ENCODE data around the gene GDE1.

GDE1 gene

GRCh38 chr16:19523184-19523558 is 1.3 kb upstream of the GDE1 start:
- TF ChIP-seq, protein P1, sequence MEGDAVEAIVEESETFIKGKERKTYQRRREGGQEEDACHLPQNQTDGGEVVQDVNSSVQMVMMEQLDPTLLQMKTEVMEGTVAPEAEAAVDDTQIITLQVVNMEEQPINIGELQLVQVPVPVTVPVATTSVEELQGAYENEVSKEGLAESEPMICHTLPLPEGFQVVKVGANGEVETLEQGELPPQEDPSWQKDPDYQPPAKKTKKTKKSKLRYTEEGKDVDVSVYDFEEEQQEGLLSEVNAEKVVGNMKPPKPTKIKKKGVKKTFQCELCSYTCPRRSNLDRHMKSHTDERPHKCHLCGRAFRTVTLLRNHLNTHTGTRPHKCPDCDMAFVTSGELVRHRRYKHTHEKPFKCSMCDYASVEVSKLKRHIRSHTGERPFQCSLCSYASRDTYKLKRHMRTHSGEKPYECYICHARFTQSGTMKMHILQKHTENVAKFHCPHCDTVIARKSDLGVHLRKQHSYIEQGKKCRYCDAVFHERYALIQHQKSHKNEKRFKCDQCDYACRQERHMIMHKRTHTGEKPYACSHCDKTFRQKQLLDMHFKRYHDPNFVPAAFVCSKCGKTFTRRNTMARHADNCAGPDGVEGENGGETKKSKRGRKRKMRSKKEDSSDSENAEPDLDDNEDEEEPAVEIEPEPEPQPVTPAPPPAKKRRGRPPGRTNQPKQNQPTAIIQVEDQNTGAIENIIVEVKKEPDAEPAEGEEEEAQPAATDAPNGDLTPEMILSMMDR (IDR thresholded peaks at IDR 0.05; ENCODE audit: borderline replicate concordance, extremely low read depth, low read length, poor library complexity, severe bottlenecking) = no peak
- no peak for TF ChIP-seq EZH2 (IDR thresholded peaks at IDR 0.05; ENCODE audit: borderline replicate concordance, low read depth, low read length, severe bottlenecking)
- Histone ChIP-seq H3K4me3 (ENCODE audit: low read depth in 1 of 2, low read length in 2 of 2) (peak overlapping the region in 1 of 2 experiments; percentile 97; a peak in 2 of 4 replicates), H3K79me2 (ENCODE audit: insufficient read depth, low read length) (peaks cover 73% of the 10 kb centered on the region), H3K27ac (ENCODE audit: low read length) (peak overlapping the region; percentile 65), H3K4me1 (ENCODE audit: insufficient read depth, low read length) (peaks cover 69% of the 10 kb centered on the region), H4K20me1 (ENCODE audit: insufficient read depth, low read length) (no peaks in the 10 kb centered on the region), H3K9me3 (ENCODE audit: insufficient read depth, low read length, severe bottlenecking) (no peaks in the 10 kb centered on the region), H3K4me2 (ENCODE audit: insufficient read depth, low read length) (peak overlapping the region; percentile 53), H3K27me3 (ENCODE audit: insufficient read depth, low read length, poor library complexity) (no peaks in the 10 kb centered on the region), H2AFZ (ENCODE audit: low read depth, low read length) (peak overlapping the region; percentile 82), H3K9ac (ENCODE audit: low read depth, low read length) (peak overlapping the region; percentile 84; the same call in 1 of the 2 replicates), H3K36me3 (ENCODE audit: insufficient read depth, low read length) (peaks cover 16% of the 10 kb centered on the region)
- DNase-seq = no peak
- no peak for ATAC-seq (ENCODE audit: insufficient read depth, low read depth)

DNA sequence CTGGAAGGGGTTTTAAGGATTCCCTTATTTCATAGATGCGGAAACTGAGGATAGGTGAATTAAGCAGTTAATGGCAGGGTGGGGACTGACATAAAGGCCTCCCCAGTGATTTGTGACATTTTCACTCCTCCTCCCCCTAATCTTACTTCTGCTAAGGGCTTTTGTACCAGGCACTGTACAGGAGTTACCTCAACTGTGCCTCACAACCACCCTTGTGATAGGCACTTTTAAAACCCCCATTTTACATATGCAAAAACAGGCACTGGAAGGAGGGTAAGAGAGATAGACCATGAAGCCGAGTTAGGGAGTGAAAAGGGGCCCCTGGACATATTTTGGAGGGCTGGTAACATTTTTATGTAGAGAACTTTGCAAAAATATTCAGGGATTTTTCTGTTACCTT is 862 bp upstream of the GDE1 start:
- no peak for ATAC-seq (ENCODE audit: insufficient read depth, low read depth)
- peaks cover 69% of the 10 kb centered on the region for H3K4me1 ChIP-seq (ENCODE audit: insufficient read depth, low read length)
- H3K79me2 ChIP-seq (ENCODE audit: insufficient read depth, low read length) = peaks cover 72% of the 10 kb centered on the region
- 0 out of 2 replicates have a peak overlapping the region, but pooled peaks have one; percentile 63 for H3K27ac ChIP-seq (ENCODE audit: low read length)
- H3K9me3 ChIP-seq (ENCODE audit: insufficient read depth, low read length, severe bottlenecking) = no peaks in the 10 kb centered on the region
- H3K4me2 ChIP-seq (ENCODE audit: insufficient read depth, low read length) = peak overlapping the region; percentile 93
- H3K9ac ChIP-seq (ENCODE audit: low read depth, low read length) = no peak overlapping the region; the same call in 1 of the 2 replicates
- no peaks in the 10 kb centered on the region for H4K20me1 ChIP-seq (ENCODE audit: insufficient read depth, low read length)
- no peak overlapping the region for H3K4me3 ChIP-seq (ENCODE audit: low read depth in 1 of 2, low read length in 2 of 2)
- no peak for DNase-seq
- peak overlapping the region; percentile 72; the same call in 1 of the 2 replicates for H2AFZ ChIP-seq (ENCODE audit: low read depth, low read length)
- H3K36me3 ChIP-seq (ENCODE audit: insufficient read depth, low read length) = peaks cover 11% of the 10 kb centered on the region
- H3K27me3 ChIP-seq (ENCODE audit: insufficient read depth, low read length, poor library complexity) = no peaks in the 10 kb centered on the region
- TF ChIP-seq, protein P1 (IDR thresholded peaks at IDR 0.05; ENCODE audit: borderline replicate concordance, extremely low read depth, low read length, poor library complexity, severe bottlenecking) = no peak
- no peak for TF ChIP-seq EZH2 (IDR thresholded peaks at IDR 0.05; ENCODE audit: borderline replicate concordance, low read depth, low read length, severe bottlenecking)

- Histone ChIP-seq H3K27me3 (ENCODE audit: insufficient read depth, low read length, poor library complexity) (no peaks in the 10 kb centered on the region), H3K4me1 (ENCODE audit: insufficient read depth, low read length) (peaks cover 70% of the 10 kb centered on the region), H3K27ac (ENCODE audit: low read length) (peak overlapping the region; percentile 63), H3K4me2 (ENCODE audit: insufficient read depth, low read length) (peak overlapping the region; percentile 93), H3K9ac (ENCODE audit: low read depth, low read length) (peak overlapping the region; percentile 78; the same call in 1 of the 2 replicates), H2AFZ (ENCODE audit: low read depth, low read length) (peak overlapping the region; percentile 72), H3K36me3 (ENCODE audit: insufficient read depth, low read length) (peaks cover 12% of the 10 kb centered on the region), H3K9me3 (ENCODE audit: insufficient read depth, low read length, severe bottlenecking) (no peaks in the 10 kb centered on the region), H3K79me2 (ENCODE audit: insufficient read depth, low read length) (peaks cover 76% of the 10 kb centered on the region), H4K20me1 (ENCODE audit: insufficient read depth, low read length) (no peaks in the 10 kb centered on the region), H3K4me3 (ENCODE audit: low read depth in 1 of 2, low read length in 2 of 2) (peak overlapping the region in 1 of 2 experiments; percentile 69; a peak in 3 of 4 replicates)
- no peak for DNase-seq
- ATAC-seq (ENCODE audit: insufficient read depth, low read depth) = no peak
- TF ChIP-seq, protein P1 (IDR thresholded peaks at IDR 0.05; ENCODE audit: borderline replicate concordance, extremely low read depth, low read length, poor library complexity, severe bottlenecking) = no peak
Measured at GRCh38 chr16:19522397-19522732, 467 bp upstream of the GDE1 start.

Data from DND-41 (cell line).